ENCODE measurements around the gene FAM177B.

The FAM177B gene

GRCh38 chr1:222785529-222785928 lies 48.5 kb downstream of the FAM177B start:
- POLR2A ChIA-PET = no interaction called here
- no peak for DNase-seq (ENCODE audit: low read depth, low spot score)
- CTCF ChIA-PET = interaction anchor here (1.0 to 1.8 kb wide), 3 partner anchors 8 to 295 kb away, joined by 3 to 5 read pairs (median 3); no protein-coding TSS in a partner anchor
- no peak for TF ChIP-seq CTCF (IDR thresholded peaks at IDR 0.05; ENCODE audit: insufficient read depth, low read length, missing control alignments)
- H3K4me3 ChIP-seq (ENCODE audit: low read depth, low read length) = no peak overlapping the region

- ChIA-PET POLR2A (no interaction called here), CTCF (interaction anchor here (0.8 to 2.6 kb wide), 5 partner anchors 10 to 341 kb away, joined by 3 to 9 read pairs (median 5); no protein-coding TSS in a partner anchor)
- no peak overlapping the region for H3K4me3 ChIP-seq (ENCODE audit: low read depth, low read length)
- TF ChIP-seq CTCF (IDR thresholded peaks at IDR 0.05; ENCODE audit: insufficient read depth, low read length, missing control alignments) = no peak
- no peak for DNase-seq (ENCODE audit: low read depth, low spot score)
Measured at GRCh38 chr1:222786121-222786520, 49.1 kb downstream of the FAM177B start.

GRCh38 chr1:222787729-222788128 lies 50.7 kb downstream of the FAM177B start:
- POLR2A ChIA-PET = no interaction called here
- TF ChIP-seq CTCF (IDR thresholded peaks at IDR 0.05; ENCODE audit: insufficient read depth, low read length, missing control alignments) = no peak
- CTCF ChIA-PET = interaction anchor here (1.0 to 2.6 kb wide), 6 partner anchors 11 to 336 kb away, joined by 3 to 18 read pairs (median 5); no protein-coding TSS in a partner anchor
- no peak for DNase-seq (ENCODE audit: low read depth, low spot score)
- no peak overlapping the region for H3K4me3 ChIP-seq (ENCODE audit: low read depth, low read length)

- DNase-seq (ENCODE audit: low read depth, low spot score) = no peak
Measured at GRCh38 chr1:222788402-222789156, 51.6 kb downstream of the FAM177B start.

GRCh38 chr1:222790115-222790514 lies 53.1 kb downstream of the FAM177B start:
- H3K4me3 ChIP-seq (ENCODE audit: low read depth, low read length) = no peak overlapping the region
- CTCF ChIA-PET = interaction anchor here (1.0 to 4.4 kb wide), 4 partner anchors 287 to 343 kb away, joined by 3 to 115 read pairs (median 6); no protein-coding TSS in a partner anchor
- POLR2A ChIA-PET = no interaction called here
- TF ChIP-seq CTCF (IDR thresholded peaks at IDR 0.05; ENCODE audit: insufficient read depth, low read length, missing control alignments) = no peak
- no peak for DNase-seq (ENCODE audit: low read depth, low spot score)

More at GRCh38 chr1:222788402-222789156, 51.6 kb downstream of the FAM177B start:
- CTCF ChIA-PET = interaction anchor here (1.0 to 2.6 kb wide), 6 partner anchors 10 to 335 kb away, joined by 3 to 18 read pairs (median 5); no protein-coding TSS in a partner anchor
- POLR2A ChIA-PET = no interaction called here
- no peak for TF ChIP-seq CTCF (IDR thresholded peaks at IDR 0.05; ENCODE audit: insufficient read depth, low read length, missing control alignments)
- H3K4me3 ChIP-seq (ENCODE audit: low read depth, low read length) = no peak overlapping the region

GRCh38 chr1:222790520-222790919 lies 53.5 kb downstream of the FAM177B start:
- POLR2A ChIA-PET = no interaction called here
- no peak for DNase-seq (ENCODE audit: low read depth, low spot score)
- no peak overlapping the region for H3K4me3 ChIP-seq (ENCODE audit: low read depth, low read length)
- no peak for TF ChIP-seq CTCF (IDR thresholded peaks at IDR 0.05; ENCODE audit: insufficient read depth, low read length, missing control alignments)
- CTCF ChIA-PET = interaction anchor here (1.0 to 4.4 kb wide), 5 partner anchors 287 to 343 kb away, joined by 3 to 115 read pairs (median 5); no protein-coding TSS in a partner anchor
